Activated B cell treated with CpG ODN at 0.5 μM for 24 hours (primary cell): ENCODE data around the gene TULP1. TPM values are rescaled to one million over a fixed set of nuclear protein-coding genes. Genes with fewer than 3 reads are reported as not detected.

Experiments used
- ATAC-seq: fragments of 200-7000 bp; cut with Tn5 transposase; one replicate; pipeline ENCODE4 v1.10.0; 2021; ENCODE audit warnings: low read depth, mild to moderate bottlenecking, moderate library complexity
- CTCF ChIA-PET: fragments of 350-600 bp; sonication (Branson Sonifier 250); formaldehyde crosslinking; loops from one replicate; lab custom pipeline; 2021; ENCODE audit warnings: antibody characterized with exemption; lab: Charles Lee
- POLR2A ChIA-PET: fragments of 350-600 bp; sonication (Branson Sonifier 250); formaldehyde crosslinking; loops from one replicate; lab custom pipeline; 2021; ENCODE audit warnings: antibody characterized with exemption; lab: Charles Lee
- DNase-seq: peaks from one replicate; pipeline ENCODE4 v3.0.0; 2022
- H3K27ac Mint-ChIP-seq: one replicate; pipeline ENCODE4 v1.8.0; 2020; ENCODE audit warnings: mixed read lengths
- H3K27me3 Mint-ChIP-seq: one replicate; pipeline ENCODE4 v1.8.0; 2021; ENCODE audit warnings: mixed read lengths
- H3K36me3 Mint-ChIP-seq: one replicate; pipeline ENCODE4 v1.8.0; 2021; ENCODE audit warnings: low read depth, mixed read lengths
- H3K4me1 Mint-ChIP-seq: one replicate; pipeline ENCODE4 v1.8.0; 2021; ENCODE audit warnings: mixed read lengths
- H3K4me3 Mint-ChIP-seq: one replicate; pipeline ENCODE4 v1.8.0; 2020; ENCODE audit warnings: mild to moderate bottlenecking, mixed read lengths
- H3K9me3 Mint-ChIP-seq: one replicate; pipeline ENCODE4 v1.8.0; 2020; ENCODE audit warnings: mixed read lengths
- intact Hi-C: fragments of 100-400 bp; cut with micrococcal nuclease; formaldehyde crosslinking; loops from one replicate; pipeline ENCODE4 v1.15.1; 2024
- total RNA-seq: library from RNA; stranded (reverse); gene quantifications from 2 replicates; pipeline ENCODE4 v1.2.3, GENCODE V29; 2022
- TF ChIP-seq, protein P1 (sequence below): fragments of 200-600 bp; IDR thresholded peaks from one replicate; pipeline ENCODE4 v1.8.0; 2022; ENCODE audit warnings: antibody characterized with exemption, mild to moderate bottlenecking

Gene TULP1
- total RNA-seq, 1 donor from 2014 or later = not detected

- H3K4me1 Mint-ChIP-seq = peaks cover 3% of the 10 kb centered on the region
- TF ChIP-seq, protein P1, sequence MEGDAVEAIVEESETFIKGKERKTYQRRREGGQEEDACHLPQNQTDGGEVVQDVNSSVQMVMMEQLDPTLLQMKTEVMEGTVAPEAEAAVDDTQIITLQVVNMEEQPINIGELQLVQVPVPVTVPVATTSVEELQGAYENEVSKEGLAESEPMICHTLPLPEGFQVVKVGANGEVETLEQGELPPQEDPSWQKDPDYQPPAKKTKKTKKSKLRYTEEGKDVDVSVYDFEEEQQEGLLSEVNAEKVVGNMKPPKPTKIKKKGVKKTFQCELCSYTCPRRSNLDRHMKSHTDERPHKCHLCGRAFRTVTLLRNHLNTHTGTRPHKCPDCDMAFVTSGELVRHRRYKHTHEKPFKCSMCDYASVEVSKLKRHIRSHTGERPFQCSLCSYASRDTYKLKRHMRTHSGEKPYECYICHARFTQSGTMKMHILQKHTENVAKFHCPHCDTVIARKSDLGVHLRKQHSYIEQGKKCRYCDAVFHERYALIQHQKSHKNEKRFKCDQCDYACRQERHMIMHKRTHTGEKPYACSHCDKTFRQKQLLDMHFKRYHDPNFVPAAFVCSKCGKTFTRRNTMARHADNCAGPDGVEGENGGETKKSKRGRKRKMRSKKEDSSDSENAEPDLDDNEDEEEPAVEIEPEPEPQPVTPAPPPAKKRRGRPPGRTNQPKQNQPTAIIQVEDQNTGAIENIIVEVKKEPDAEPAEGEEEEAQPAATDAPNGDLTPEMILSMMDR = no peak
- POLR2A ChIA-PET = no interaction called here
- no peak overlapping the region for H3K4me3 Mint-ChIP-seq
- no peak for ATAC-seq
- H3K27me3 Mint-ChIP-seq = peaks cover 28% of the 10 kb centered on the region
- CTCF ChIA-PET = no interaction called here
- intact Hi-C loops = no loop called here
- no peaks in the 10 kb centered on the region for H3K9me3 Mint-ChIP-seq
- no peak for DNase-seq
- H3K36me3 Mint-ChIP-seq = no peaks in the 10 kb centered on the region
- H3K27ac Mint-ChIP-seq = no peak overlapping the region
Observed at GRCh38 chr6:35506536-35506935, 6.2 kb downstream of the TULP1 start.

DNA sequence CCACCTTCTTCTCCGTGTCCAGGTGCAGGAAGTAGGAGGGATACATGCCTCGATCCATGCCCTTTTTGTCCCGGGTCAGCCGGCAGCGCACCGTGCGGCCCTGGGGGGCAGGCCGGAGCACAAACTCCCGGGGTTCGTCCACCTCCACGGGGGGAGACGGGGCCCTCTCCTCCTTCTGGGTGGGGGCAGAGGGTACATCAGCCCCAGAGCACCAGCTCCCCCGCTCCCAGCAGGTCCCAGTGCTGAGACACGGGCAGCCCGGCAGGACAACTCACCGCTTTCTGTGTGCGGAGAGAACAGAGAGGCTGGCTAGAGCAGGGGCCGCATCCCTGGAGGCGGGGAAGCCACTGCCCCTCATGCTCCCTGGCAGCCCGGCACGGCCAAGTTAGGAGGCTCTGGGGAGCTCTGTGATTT lies 6.7 kb downstream of the TULP1 start:
- intact Hi-C loops = no loop called here
- Mint-ChIP-seq H3K36me3 (no peaks in the 10 kb centered on the region), H3K4me1 (peaks cover 3% of the 10 kb centered on the region), H3K27me3 (peaks cover 27% of the 10 kb centered on the region), H3K27ac (no peak overlapping the region), H3K4me3 (no peak overlapping the region), H3K9me3 (no peaks in the 10 kb centered on the region)
- DNase-seq (no peak), ATAC-seq (no peak)
- CTCF ChIA-PET = no interaction called here
- TF ChIP-seq, protein P1 = no peak
- POLR2A ChIA-PET = no interaction called here

- no peak for ATAC-seq
- Mint-ChIP-seq H3K4me3 (no peak overlapping the region), H3K36me3 (no peaks in the 10 kb centered on the region), H3K9me3 (no peaks in the 10 kb centered on the region), H3K27ac (no peak overlapping the region), H3K27me3 (peaks cover 27% of the 10 kb centered on the region), H3K4me1 (peaks cover 3% of the 10 kb centered on the region)
- no peak for DNase-seq
- POLR2A ChIA-PET = no interaction called here
- intact Hi-C loops = no loop called here
- CTCF ChIA-PET = interaction anchor here (1.2 to 1.5 kb wide), 2 partner anchors 234 to 297 kb away, joined by 3 read pairs; partner anchors contain the start of gene ARMC12
- TF ChIP-seq, protein P1 = no peak
Observed at GRCh38 chr6:35503534-35503933, 9.2 kb downstream of the TULP1 start.

- ChIA-PET POLR2A (interaction anchor here (0.7 kb wide), 1 partner anchor 255 kb away, joined by 7 read pairs; no protein-coding TSS in a partner anchor), CTCF (no interaction called here)
- TF ChIP-seq, protein P1 = no peak
- Mint-ChIP-seq H3K9me3 (no peaks in the 10 kb centered on the region), H3K4me1 (peaks cover 10% of the 10 kb centered on the region), H3K4me3 (no peak overlapping the region), H3K27me3 (peaks cover 33% of the 10 kb centered on the region), H3K27ac (no peak overlapping the region), H3K36me3 (no peaks in the 10 kb centered on the region)
- ATAC-seq (no peak), DNase-seq (no peak)
- intact Hi-C loops = no loop called here
Observed at GRCh38 chr6:35501784-35502183, 10.9 kb downstream of the TULP1 start.

- Mint-ChIP-seq H3K4me3 (no peak overlapping the region), H3K9me3 (no peaks in the 10 kb centered on the region), H3K27me3 (peaks cover 29% of the 10 kb centered on the region), H3K4me1 (peaks cover 10% of the 10 kb centered on the region), H3K27ac (no peak overlapping the region), H3K36me3 (no peaks in the 10 kb centered on the region)
- no peak for ATAC-seq
- TF ChIP-seq, protein P1 = no peak
- no peak for DNase-seq
- ChIA-PET CTCF (no interaction called here), POLR2A (no interaction called here)
- intact Hi-C loops = no loop called here
Observed at GRCh38 chr6:35500782-35501181, 11.9 kb downstream of the TULP1 start.
